ENCODE measurements around the gene NR1H4. TPM values are rescaled to one million over a fixed set of nuclear protein-coding genes. Genes with fewer than 3 reads are reported as not detected.

Gene NR1H4
- total RNA-seq, 1 experiment from 2014 or later = not detected

DNA sequence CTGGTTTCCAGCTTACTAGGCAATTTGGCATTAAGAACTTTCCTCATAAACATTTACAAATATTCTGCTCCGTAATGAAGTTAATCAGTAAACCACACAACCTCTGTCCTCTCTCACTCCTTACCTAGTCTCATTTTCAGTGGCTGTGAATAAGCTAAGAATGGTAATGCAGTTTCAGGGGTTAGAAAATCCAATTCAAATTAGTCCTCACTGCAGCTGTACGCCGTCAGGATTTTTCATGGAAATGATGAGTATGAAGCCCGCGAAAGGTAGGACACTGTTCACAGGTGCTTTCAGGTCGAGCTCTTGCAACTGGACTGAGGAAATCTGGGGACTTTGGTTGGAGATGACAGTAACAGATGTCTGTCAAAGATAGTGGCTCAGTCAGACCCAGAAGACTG, 29.6 kb downstream of the NR1H4 start:
- H3K36me3 ChIP-seq (ENCODE audit: control insufficient read depth, insufficient read depth, low read length) = no peaks in the 10 kb centered on the region
- CTCF ChIA-PET = no interaction called here
- no peak overlapping the region for H3K4me3 ChIP-seq (ENCODE audit: low read depth, low read length)
- Mint-ChIP-seq H3K27me3 (ENCODE audit: insufficient read depth, unreplicated experiment) (no peaks in the 10 kb centered on the region), H3K4me3 (ENCODE audit: unreplicated experiment) (no peak overlapping the region), H3K27ac (ENCODE audit: unreplicated experiment) (no peak overlapping the region), H3K4me1 (ENCODE audit: low read depth, unreplicated experiment) (peaks cover 11% of the 10 kb centered on the region), H3K9me3 (ENCODE audit: unreplicated experiment) (no peaks in the 10 kb centered on the region), H3K36me3 (ENCODE audit: insufficient read depth, unreplicated experiment) (no peaks in the 10 kb centered on the region)
- H3K4me1 ChIP-seq = peaks cover 21% of the 10 kb centered on the region
- BruUV-seq (replicated peaks) = no TSS peak
- intact Hi-C loops (cut with micrococcal nuclease; ENCODE audit: unreplicated experiment) = no loop called here
- no peaks in the 10 kb centered on the region for H3K9me3 ChIP-seq
- POLR2A ChIA-PET = no interaction called here
- DNase-seq = no peak
- H3K27me3 ChIP-seq (replicated peaks; ENCODE audit: control insufficient read depth, insufficient read depth, low read length) = no peaks in the 10 kb centered on the region; the same call in 1 of the 2 replicates
- no peak for TF ChIP-seq CTCF (IDR thresholded peaks at IDR 0.05; ENCODE audit: insufficient read depth in 1 of 2, low read depth in 1 of 2, low read length in 1 of 2, severe bottlenecking in 1 of 2, unreplicated experiment in 1 of 2)

DNA sequence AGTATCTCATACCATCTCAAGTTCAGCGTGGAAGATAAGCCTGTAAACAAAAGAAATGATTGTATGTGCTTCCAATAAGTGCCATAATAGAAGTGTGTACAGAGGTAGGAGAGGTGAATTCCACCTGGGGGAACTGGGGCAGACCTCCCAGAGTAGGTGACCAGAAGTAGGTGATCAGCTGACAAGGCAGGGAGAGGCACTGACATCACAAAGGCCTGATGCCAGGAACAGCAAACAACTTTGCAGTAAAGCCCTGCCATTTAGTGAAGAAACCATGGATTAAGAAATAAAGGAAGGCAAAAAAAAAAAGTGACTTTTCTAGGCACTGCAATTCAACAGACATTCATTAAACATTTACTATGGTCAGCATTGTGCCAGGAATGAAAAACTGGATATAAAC, 31.1 kb downstream of the NR1H4 start:
- BruUV-seq (replicated peaks) = no TSS peak
- no peak overlapping the region for H3K4me3 ChIP-seq (ENCODE audit: low read depth, low read length)
- intact Hi-C loops (cut with micrococcal nuclease; ENCODE audit: unreplicated experiment) = no loop called here
- H3K36me3 ChIP-seq (ENCODE audit: control insufficient read depth, insufficient read depth, low read length) = no peaks in the 10 kb centered on the region
- no peak for TF ChIP-seq CTCF (IDR thresholded peaks at IDR 0.05; ENCODE audit: insufficient read depth in 1 of 2, low read depth in 1 of 2, low read length in 1 of 2, severe bottlenecking in 1 of 2, unreplicated experiment in 1 of 2)
- DNase-seq = no peak
- Mint-ChIP-seq H3K4me1 (ENCODE audit: low read depth, unreplicated experiment) (no peaks in the 10 kb centered on the region), H3K4me3 (ENCODE audit: unreplicated experiment) (no peak overlapping the region), H3K27ac (ENCODE audit: unreplicated experiment) (no peak overlapping the region), H3K27me3 (ENCODE audit: insufficient read depth, unreplicated experiment) (no peaks in the 10 kb centered on the region), H3K9me3 (ENCODE audit: unreplicated experiment) (no peaks in the 10 kb centered on the region), H3K36me3 (ENCODE audit: insufficient read depth, unreplicated experiment) (no peaks in the 10 kb centered on the region)
- CTCF ChIA-PET = no interaction called here
- H3K27me3 ChIP-seq (replicated peaks; ENCODE audit: control insufficient read depth, insufficient read depth, low read length) = no peaks in the 10 kb centered on the region; the same call in 1 of the 2 replicates
- H3K4me1 ChIP-seq = peaks cover 8% of the 10 kb centered on the region
- POLR2A ChIA-PET = no interaction called here
- no peaks in the 10 kb centered on the region for H3K9me3 ChIP-seq

DNA sequence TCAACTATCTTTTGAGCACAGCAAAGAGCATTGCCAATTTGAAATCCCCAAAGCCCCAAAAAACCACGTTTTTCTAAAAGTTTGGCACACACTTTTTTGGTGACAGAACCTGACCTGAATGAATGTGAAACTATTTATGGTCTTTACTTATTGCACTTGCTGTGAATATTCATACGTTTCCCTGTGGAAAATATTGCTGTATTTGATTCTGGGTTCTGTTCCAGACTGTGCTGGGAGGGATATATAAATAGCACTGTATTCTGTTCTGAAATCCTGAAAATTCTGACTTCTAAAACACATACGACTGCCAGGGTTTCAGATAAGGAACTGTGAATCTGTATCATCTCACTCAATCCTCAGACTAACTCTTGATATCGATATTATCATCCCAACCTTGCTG, 35.1 kb downstream of the NR1H4 start:
- CTCF ChIA-PET = no interaction called here
- Mint-ChIP-seq H3K9me3 (ENCODE audit: unreplicated experiment) (no peaks in the 10 kb centered on the region), H3K4me1 (ENCODE audit: low read depth, unreplicated experiment) (no peaks in the 10 kb centered on the region)

More for the DNA sequence above, 35.1 kb downstream of the NR1H4 start:
- no peaks in the 10 kb centered on the region for H3K4me1 ChIP-seq
- H3K27me3 ChIP-seq (replicated peaks; ENCODE audit: control insufficient read depth, insufficient read depth, low read length) = no peaks in the 10 kb centered on the region; the same call in 1 of the 2 replicates
- no peak for TF ChIP-seq CTCF (IDR thresholded peaks at IDR 0.05; ENCODE audit: insufficient read depth in 1 of 2, low read depth in 1 of 2, low read length in 1 of 2, severe bottlenecking in 1 of 2, unreplicated experiment in 1 of 2)
- Mint-ChIP-seq H3K36me3 (ENCODE audit: insufficient read depth, unreplicated experiment) (no peaks in the 10 kb centered on the region), H3K4me3 (ENCODE audit: unreplicated experiment) (no peak overlapping the region), H3K27me3 (ENCODE audit: insufficient read depth, unreplicated experiment) (no peaks in the 10 kb centered on the region), H3K27ac (ENCODE audit: unreplicated experiment) (no peak overlapping the region)
- no peaks in the 10 kb centered on the region for H3K9me3 ChIP-seq
- no peak overlapping the region for H3K4me3 ChIP-seq (ENCODE audit: low read depth, low read length)
- POLR2A ChIA-PET = no interaction called here
- no peak for DNase-seq
- BruUV-seq (replicated peaks) = no TSS peak
- H3K36me3 ChIP-seq (ENCODE audit: control insufficient read depth, insufficient read depth, low read length) = no peaks in the 10 kb centered on the region
- intact Hi-C loops (cut with micrococcal nuclease; ENCODE audit: unreplicated experiment) = no loop called here

All from Caco-2 (cell line).